Right forelimb (tissue), 1 donor: ENCODE data around the gene MAP1LC3B.
"Not testable (repeated sequence)": the region's sequence is repeated elsewhere in the genome, so short reads cannot be mapped to it uniquely, and the experiment has no call there.

Experiments
- DNase-seq: peaks from one replicate; pipeline ENCODE4 v3.0.0-alpha.2; 2018

The MAP1LC3B gene

DNA sequence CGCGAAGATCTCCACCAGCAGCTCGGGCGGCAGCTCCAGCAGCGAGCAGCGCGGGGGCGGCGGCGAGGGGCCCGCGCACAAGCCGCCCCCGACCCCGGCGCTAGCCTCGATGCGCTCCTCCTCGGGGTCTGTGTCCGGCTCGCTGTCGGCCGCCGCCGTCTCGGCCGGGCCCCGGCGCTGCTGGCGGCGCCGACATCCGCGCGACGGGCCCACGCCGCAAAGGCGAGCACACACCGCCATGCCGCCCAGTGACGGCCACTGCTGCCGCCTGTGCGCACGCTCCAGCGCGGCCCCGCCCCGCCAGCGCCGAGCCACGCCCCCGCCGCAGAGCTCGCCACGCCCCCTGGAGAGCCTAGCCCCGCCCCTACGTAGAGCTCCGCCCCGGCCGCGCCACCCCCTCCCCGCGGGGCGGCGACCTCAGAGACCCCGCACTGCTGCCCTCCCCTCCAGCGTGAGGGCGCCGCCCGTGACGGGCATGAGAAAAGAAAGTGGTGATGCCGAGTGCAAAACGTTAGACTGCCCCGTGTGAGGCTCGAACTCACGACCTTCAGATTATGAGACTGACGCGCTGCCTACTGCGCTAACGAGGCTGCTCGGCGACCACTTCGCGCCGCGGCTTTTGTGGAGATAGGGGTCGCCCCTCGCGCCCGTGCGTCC lies 8.5 kb upstream of the MAP1LC3B start, which contains the start of gene FBXO31:
Gene FBXO31, minus strand, starts transcription at position 272 of the 657 bp plus-strand sequence. Its CDS starts 32 bp downstream, at position 240.
- DNase-seq = peak; percentile 96

DNA sequence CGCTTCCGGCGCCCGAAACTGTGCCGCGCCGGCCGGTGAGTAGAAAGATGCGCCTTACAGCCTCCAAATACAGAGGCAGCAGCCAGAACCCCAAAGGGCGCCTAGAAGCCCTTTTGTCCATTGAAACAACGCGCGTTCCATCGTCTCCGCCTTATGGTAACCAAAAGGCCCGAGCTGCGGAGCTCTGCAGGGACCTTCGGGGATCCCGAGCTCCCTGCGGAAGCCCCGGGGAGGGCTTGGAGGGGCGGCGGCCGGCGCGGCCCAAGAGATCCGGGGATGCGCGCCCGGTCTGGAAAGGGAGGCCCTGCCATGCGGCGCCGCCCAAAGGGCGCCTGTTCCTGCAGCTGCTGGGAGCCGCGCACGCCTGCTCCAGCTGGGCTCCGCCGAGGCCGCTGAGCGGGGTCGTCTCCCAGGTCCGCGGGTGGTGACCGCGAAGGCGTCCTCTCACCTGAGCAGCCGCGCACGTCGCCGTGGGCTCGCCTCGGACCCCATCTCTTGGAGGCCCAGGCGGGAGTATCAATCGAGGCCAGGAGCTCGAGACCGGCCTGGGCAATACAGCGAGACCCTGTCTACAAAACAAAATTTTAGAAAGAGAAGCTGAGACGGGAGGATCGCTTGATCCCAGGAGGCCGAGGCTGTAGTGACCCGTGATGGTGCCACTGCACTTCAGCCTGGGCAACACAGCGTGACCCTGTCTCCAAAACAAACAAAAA lies 7.8 kb upstream of the MAP1LC3B start:
- DNase-seq = no peak

DNA sequence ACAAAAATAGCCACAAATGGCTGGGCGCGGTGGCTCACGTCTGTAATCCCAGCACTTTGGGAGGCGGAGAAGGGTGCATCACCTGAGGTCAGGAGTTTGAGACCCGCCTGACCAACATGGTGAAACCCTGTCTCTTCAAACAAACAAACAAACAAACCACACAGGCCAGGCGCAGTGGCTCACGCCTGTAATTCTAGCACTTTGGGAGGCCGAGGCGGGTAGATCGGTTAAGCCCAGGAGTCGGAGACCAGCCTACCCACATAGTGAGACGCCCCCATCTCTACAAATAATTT lies 7.3 kb upstream of the MAP1LC3B start:
- DNase-seq = not testable (repeated sequence)

DNA sequence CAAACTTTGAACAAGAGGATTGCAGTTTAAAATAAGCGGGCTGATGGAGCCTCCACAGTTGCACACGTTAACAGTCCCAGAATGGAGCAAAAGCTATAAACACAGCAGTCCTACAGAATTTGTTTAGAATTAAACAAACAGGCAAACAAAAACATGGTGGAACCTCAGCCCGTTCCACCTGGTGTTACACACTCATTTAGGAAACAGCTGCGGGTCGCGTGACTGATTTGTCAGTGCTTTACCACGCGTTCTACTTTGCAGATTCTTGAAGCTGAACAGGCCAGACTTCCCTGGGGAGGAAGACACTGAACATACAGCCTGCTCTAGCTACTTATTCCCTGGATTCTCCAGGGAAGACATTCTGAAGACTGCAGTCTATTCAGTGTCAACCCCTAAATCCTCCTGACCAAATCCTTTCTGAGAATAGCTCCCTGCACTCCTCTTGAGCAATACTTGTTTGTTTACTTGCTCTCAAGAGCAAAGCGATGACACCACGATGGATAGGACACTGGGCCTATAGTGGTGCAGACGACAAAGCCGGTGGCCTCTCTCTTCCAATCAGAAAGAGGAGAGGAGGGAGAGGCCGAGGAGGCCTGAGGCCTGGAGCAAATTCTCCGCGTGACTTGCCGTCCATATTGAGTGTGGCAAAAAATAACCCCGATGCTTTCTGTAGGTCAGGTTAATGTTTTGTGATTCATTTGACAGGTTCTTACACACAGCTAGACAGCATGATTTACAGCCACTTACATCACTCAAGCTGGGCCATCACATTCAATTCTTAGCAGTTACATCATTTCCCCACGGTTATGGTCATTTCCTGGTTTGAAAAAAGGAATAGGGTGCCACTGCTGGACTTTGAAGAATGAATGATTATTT lies 4.0 kb upstream of the MAP1LC3B start:
- peak; percentile 87 for DNase-seq

DNA sequence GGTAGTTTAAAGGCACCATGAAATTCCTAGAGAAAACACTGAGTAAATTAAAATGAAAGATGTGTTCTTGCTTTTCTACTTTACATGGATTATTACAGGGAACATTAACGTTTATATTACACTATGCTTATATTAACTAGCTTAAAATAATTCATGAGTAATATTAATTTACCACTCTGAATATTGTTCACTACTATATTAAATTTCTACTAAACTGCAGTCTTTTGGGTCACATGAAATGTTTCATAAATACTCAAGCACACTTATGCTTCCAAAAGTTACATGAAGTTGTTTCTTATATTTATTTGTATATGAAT lies 3.4 kb upstream of the MAP1LC3B start:
- no peak for DNase-seq

DNA sequence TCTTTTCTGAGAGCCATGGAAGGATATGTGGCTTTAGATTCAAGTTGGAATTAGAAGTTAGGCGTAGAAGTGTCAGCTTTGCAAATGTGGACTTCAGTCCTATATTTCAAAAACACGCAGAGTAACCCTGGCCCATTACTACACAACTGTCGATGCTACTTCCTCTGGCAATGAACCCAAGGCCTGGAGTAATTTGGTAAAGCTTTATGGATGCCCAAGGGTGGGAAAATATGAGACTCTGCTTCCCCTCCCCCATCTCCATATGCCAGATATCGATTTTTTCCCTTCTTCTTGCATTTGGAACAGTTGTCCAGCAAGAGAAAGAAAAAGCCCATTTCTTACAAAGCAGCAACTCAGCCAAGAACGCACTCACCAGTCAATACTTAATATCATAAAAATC lies 2.9 kb upstream of the MAP1LC3B start:
- DNase-seq = no peak

DNA sequence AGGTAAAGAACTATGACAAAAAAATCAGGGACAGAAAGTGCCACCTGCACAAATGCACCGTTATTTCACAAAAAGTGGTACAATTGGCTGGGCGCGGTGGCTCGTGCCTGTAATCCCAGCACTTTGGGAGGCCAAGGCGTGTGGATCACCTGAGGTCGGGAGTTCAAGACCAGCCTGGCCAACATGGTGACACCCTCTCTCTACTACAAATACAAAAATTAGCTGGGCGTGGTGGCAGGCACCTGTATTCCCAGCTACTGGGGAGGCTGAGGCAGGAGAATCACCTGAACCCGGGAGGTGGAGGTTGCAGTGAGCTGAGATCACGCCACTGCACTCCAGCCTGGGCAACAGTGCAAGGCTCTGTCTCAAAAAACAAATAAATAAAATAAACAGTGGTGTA lies 2.2 kb upstream of the MAP1LC3B start:
- DNase-seq = not testable (repeated sequence)

DNA sequence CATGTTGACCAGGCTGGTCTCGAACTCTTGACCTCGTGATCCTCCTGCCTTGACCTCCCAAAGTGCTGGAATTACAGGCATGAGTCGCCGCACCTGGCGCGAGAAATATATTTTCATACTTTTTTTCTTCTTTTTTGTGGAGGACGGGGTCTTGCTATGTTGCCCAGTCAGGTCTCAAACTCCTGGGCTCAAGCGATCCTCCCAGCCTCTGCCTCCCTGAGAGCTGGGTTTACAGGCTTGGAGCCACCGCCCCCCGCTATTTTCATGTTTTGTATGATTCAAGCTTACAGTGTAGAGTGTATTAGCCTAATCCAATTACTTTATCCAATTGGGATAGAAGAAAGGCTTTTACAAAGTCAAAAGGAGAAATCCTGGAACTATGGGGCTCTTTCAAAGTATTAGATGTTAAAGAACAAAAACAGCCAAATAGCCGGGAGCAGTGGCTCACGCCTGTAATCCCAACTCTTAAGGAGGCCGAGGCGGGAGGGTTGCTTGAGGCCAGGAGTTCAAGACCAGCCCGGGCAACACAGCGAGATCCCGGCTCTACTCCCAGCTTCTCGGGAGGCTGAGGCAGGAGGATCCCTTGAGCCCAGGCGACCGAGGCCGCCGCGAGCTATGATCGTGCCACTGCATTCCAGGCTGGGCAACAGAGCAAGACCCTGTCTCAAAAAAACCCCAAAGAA lies 1.4 kb upstream of the MAP1LC3B start:
- DNase-seq = no peak

DNA sequence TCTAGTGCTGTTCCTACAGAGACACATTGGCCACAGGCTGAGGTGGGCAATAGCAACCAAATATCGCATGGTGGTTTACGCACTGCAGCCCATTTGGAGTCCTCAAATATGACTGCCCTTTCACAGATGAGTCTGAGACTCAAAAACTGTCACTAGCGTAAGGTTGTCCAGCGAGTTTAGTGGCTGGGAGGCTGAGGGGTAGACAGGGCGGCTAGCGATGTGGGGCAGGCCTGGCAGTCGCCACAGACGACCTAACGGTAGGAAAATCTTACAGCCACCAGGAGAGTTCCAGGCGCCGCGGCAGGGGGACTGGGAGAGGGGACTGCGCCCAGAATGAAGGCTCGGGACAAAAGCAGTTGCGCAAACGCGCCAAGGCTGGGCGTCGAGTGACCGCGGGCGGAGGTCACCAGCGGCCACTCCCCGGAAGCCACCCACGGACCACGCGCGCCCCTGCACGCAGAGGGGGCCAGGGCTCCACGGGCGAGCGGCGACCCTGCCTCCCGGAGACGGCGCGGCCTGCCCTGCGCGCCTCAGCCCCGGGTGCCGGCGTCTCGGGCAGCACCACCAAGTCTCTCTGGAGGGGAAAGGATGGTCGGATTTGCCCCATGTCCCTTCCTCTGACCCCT lies 699 bp upstream of the MAP1LC3B start:
- DNase-seq = no peak

DNA sequence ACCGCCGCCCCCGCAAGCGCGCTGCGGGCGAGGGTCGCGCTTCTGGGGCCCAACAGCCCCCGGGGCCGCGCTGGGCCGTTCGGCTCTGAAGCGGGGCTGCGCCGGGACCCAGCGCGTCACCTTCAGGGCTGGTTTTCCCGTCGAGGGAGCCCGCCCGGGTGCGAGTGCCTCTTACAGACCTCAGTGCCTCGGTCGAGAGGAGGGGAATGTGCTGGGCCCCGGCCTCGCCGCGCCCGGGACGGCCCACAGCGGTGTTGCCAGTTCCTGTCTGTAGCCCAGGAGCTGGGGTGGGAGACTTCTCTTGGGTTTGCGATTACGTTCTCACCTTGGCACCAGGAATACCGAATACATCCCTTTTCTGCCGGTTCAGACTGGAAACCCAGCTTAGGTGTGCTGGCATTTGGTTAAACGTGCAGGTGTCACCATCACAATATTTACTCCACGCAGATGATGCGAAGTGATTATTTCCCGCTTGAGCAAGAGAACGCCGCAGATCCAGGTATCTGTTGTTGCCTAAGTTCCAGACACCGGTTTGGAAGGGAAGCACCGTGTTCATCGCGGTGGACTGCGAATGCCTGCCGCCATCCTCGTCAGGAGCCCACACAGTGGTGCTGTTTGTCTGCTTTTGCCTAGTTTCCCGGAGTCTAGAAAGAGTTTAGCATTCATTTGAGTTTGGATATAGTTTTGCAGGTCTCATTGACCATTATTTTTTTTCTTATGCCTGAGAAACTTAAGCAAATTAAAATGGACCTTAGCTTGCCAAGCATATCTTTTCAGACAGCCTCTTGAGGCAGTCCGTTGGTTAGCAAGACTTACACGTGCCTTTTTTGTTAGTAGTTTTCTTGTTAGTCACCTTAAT lies 914 bp downstream of the MAP1LC3B start:
- DNase-seq = peak; percentile 66

DNA sequence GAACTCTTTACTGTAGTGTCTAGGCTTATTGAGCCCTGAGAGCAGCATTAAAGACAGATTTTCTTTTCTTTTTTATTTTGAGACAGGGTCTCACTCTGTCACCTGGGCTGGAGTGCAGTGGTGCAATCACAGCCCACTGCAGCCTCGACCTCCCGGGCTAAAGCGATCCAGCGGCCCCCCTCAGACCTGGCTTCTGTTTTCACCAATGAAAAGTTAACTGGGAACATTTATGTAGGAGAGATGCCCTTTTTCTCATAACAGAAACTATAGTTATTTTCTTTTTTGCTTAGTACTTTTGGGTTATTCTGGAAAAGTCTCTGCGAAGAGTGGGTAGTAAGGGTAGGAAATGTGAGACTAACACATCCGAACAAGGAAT lies 1.5 kb downstream of the MAP1LC3B start:
- DNase-seq = no peak

DNA sequence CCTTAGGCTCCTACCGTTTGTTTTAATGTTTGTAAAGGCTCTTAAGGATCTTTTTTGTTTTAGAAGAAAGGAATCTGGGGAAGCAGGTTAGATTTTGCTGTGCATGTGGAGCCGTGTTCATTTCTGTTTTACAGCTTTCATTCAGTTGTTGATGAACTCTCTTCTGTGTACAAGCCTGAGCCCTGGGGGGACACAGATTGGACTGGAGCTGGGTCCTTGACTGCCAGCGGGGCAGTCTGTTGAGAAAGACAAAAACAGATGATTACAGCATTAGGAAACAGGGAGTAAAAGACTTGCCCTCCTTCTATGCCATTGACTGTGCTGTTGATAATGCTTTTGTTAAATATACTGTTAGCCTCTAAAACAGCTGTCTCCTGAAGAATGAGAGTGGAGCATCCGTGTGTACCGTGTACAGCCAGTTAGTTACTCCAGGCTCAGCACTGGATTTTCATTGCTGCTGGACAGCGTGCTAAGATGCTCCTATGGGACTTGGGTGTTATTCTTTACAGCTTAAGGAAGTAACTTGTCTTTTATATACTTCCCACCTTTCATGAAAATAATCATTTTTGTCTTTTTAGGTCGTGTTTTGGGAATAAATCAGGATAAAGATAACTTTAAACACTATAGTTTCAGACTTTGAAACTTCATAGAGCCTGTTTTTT lies 3.2 kb downstream of the MAP1LC3B start:
- DNase-seq = no peak

DNA sequence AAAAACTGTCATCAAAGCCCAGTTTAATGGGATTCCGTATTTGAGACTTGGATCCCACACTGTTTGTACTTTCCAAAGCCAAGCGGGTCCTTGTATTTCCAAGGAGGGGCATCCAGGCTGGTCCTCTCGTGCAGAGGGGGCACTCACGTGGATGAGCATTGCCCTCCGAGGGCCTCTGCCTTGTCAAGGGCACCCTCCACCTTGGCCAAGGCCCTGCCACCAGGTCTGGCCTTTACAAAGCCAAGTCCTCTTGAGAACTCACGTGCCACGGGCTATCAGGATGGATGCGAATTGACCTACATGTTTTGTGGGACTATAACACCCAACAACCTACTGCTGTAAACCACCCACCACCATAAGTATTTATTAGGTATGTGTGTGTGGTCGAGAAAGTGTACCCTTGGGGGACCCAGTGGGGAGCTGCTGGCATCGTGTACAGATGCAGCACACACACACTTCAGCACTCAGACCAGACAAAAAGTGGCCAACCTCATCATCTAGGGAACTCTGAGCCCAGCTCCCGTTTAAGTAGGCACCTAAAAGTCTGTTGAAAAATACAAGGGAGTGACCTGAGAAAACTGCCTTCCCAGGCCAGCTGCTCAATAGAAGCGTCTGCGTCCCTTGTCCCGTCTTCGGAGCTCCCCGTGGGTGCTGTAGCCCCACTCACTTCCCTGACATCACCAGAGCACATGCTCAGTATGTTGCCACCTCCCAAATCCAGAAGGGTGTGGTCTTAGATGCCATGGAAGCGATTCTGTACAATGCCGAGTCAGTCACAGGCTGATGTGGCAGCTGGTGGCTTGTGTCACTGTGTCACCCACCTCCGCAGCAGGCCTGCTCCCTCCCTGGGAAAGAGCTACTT lies 12.9 kb downstream of the MAP1LC3B start:
- DNase-seq = no peak

DNA sequence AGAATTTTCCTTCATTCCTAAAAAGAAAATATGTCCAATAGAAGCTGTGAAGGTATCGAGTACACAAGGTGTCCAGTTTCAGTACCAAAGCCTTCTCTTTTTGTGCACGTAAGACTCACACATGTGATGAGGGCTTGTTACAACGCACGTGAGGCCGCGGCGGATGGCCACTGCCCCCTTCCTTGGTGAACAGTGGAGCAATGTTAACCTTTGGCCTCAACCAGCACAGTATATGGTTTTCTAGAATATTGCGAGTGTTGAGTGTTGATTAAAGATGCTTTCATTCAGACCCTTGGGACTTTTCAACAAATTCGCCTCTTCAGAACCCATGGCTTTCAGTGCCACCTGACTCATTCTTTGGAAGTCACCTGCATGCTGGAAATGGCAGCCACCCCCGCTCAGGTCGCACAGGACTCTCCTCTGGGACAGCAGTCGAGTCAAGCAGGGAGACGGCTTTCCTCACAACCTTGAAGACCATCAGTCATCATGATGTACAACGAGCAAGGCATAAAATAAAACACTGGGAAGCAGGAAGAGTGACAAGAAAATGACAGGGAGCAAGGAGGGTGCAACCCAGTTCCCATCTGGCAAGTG lies 14.5 kb downstream of the MAP1LC3B start:
- no peak for DNase-seq

DNA sequence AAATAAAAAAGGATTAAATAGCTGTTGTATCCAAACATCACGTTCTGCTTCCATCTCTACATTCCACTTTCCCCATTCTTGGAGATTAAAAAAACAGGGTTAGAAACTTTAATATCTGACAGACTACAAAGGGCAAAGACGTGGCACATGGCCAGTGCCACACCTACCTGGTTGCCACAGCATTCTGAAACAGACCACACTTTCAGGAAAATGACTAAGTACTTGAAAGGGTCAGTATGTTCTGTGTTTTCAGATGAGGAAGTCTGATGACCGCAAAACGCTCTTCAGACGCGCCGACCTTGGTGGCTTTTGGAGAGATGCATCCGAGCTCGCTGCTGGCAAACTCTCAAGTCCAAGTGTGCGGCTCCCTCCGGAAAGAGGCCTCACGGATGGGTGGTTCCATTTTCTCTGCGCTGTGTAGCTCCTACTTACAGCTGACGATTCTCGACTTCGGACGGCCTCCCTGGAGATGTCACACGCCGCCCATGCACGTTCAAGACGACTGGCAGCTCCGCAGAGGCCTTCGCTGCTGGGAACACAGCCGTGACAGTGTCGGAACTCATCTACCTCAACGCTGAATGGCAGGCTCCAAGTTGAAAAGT lies 15.5 kb downstream of the MAP1LC3B start:
- no peak for DNase-seq

DNA sequence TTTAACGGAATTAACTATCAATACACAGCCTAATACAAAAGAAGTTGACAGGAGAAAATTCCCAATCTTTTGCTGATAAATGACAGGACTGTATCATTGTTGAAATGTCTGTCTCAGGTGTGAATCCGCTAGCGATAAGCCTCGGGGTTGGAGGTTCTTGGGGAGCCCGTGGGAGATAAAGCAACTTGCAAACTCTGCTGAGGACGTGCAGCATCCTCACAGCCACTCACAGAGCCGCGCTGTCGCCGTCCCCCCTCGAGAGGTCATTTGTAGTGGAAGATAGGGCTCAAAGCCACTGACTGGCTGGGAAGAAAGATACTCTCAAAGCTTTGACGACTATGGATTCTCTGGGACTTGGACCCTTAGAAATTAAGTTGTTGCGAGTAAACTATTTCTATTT lies 17.0 kb downstream of the MAP1LC3B start:
- DNase-seq = no peak

DNA sequence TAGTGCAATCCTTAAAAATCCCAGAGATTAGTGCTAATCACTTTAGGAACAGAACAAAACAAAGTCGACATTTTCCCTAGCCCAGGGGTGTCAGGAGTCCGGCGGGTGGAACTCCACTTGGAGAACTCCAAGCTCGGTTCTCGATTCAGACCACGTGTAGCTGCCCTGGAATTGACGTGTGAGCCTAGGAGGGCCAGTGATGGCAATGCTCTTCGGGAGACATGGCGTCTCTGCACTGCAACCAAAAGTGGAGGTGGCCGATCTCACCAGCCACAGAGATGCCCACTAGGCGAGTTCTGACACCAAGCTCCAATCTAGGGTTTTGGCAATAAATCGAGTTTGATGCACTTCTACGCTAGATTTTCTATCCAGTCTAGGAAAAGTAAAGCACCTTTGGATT lies 17.6 kb downstream of the MAP1LC3B start:
- no peak for DNase-seq

DNA sequence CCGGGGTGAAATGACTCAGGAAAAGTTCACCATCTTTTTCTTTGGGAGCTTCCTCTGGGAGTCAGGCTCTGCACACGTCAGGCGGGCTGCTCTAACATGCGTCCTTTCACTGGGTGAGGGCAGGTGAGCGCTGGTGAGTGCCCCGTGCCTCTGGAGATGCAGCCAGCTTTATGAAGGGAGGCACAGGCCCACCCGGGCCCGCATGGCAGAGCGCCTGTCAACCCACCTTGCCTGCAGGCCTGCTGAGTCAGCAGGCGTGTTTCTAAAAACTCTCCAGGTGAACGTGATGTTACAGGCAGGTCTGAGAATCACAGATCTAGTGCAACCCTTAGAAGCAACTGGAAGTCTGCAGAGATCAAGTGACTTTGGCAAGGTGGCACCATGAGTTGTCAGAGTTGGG lies 18.4 kb downstream of the MAP1LC3B start:
- no peak for DNase-seq

DNA sequence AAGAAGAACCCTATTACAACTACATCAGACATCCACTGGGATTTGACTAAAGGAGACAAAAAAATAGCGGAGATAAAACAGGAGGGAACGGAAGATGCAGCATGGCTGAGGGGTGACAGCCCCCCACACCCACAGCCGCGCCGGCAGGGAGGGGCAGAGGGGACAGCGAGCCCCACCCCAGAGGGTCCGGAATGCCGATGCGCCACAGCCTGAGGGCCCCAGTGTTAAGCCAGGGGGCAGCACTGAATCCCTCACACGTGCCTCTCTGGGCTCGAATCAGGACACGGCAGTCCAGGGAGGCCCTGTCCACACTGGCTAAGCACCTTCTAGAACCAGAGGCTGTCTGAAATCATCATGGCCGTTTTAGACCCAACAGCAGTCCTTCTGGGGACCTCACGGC lies 18.8 kb downstream of the MAP1LC3B start:
- no peak for DNase-seq
